OCI-LY7 (cell line): Measurements from ENCODE around the gene ANP32A. TPM values are rescaled to one million over a fixed set of nuclear protein-coding genes. Genes with fewer than 3 reads are reported as not detected.

ENCODE experiments used
- BruUV-seq: library from RNA; stranded (reverse); fragments of 400-500 nt; replicated peaks from 2 replicates; lab custom pipeline; 2021; lab: Mats Ljungman, UMichigan
- CTCF ChIA-PET: fragments of 300-600 bp; sonication (Branson Sonifier 250); formaldehyde crosslinking; loops from one replicate; lab custom pipeline; 2022; ENCODE audit warnings: antibody characterized with exemption; ENCODE audit not compliant: unreplicated experiment; lab: Charles Lee
- POLR2A ChIA-PET: fragments of 300-600 bp; sonication (Branson Sonifier 250); formaldehyde crosslinking; loops from one replicate; lab custom pipeline; 2022; ENCODE audit warnings: antibody characterized with exemption; lab: Charles Lee
- DNase-seq: peaks from one replicate; pipeline ENCODE4 v3.0.0-alpha.2; 2015; ENCODE audit warnings: low spot score
- H2AFZ ChIP-seq: fragments of 200-600 bp; sonication (generic), shearing (Covaris generic); 2 replicates; pipeline ENCODE4 v1.6.1; 2014; ENCODE audit warnings: mild to moderate bottlenecking, antibody characterized with exemption, low read length, moderate library complexity
- H3K27ac ChIP-seq: fragments of 200-600 bp; sonication (generic); 2 replicates; pipeline ENCODE4 v1.5.1; 2014; ENCODE audit warnings: mixed run types, low read depth, mild to moderate bottlenecking, moderate library complexity, low read length, inconsistent platforms; ENCODE audit not compliant: poor library complexity, severe bottlenecking
- H3K36me3 ChIP-seq: fragments of 200-600 bp; sonication (generic); 2 replicates; pipeline ENCODE4 v1.6.1; 2014; ENCODE audit warnings: mild to moderate bottlenecking, antibody characterized with exemption, low read length, moderate library complexity, mixed read lengths; ENCODE audit not compliant: insufficient read depth
- H3K4me1 ChIP-seq: fragments of 200-600 bp; sonication (generic); 2 replicates; pipeline ENCODE4 v1.5.1; 2014; ENCODE audit warnings: mild to moderate bottlenecking, low read length; ENCODE audit not compliant: insufficient read depth, poor library complexity, severe bottlenecking
- H3K4me2 ChIP-seq: fragments of 200-600 bp; sonication (generic); 2 replicates; pipeline ENCODE4 v1.6.1; 2014; ENCODE audit warnings: mild to moderate bottlenecking, low read length
- H3K4me3 ChIP-seq: fragments of 200-600 bp; sonication (generic); 2 replicates; pipeline ENCODE4 v1.5.1; 2014; ENCODE audit warnings: mild to moderate bottlenecking, low read depth, low read length; ENCODE audit not compliant: poor library complexity, severe bottlenecking
- H3K79me2 ChIP-seq: fragments of 200-600 bp; sonication (generic); 2 replicates; pipeline ENCODE4 v1.6.1; 2016; ENCODE audit warnings: low read depth, mild to moderate bottlenecking, low read length, moderate library complexity, mixed read lengths; ENCODE audit not compliant: insufficient read depth
- H3K9me2 ChIP-seq: fragments of 200-600 bp; sonication (generic); 2 replicates; pipeline ENCODE4 v1.6.1; 2016; ENCODE audit warnings: mild to moderate bottlenecking, low read length, mixed read lengths; ENCODE audit not compliant: insufficient read depth
- H3K9me3 ChIP-seq: fragments of 200-600 bp; sonication (generic); 2 replicates; pipeline ENCODE4 v1.6.1; 2014; ENCODE audit warnings: mild to moderate bottlenecking, mixed run types, low read length, mixed read lengths
- H4K20me1 ChIP-seq: fragments of 200-600 bp; sonication (generic); 2 replicates; pipeline ENCODE4 v1.6.1; 2014; ENCODE audit warnings: mild to moderate bottlenecking, antibody characterized with exemption, low read length, moderate library complexity, mixed read lengths; ENCODE audit not compliant: insufficient read depth
- CTCF ChIP-seq: fragments of 200-600 bp; sonication (generic); conservative IDR thresholded peaks from 2 replicates; pipeline ENCODE4 v1.5.1; 2014; ENCODE audit warnings: mild to moderate bottlenecking, antibody characterized with exemption, low read length, moderate library complexity, mixed read lengths
- EZH2phosphoT487 ChIP-seq: fragments of 200-600 bp; sonication (generic); IDR thresholded peaks from 2 replicates; pipeline ENCODE4 v1.6.1; 2018; ENCODE audit warnings: low read depth, borderline replicate concordance, mild to moderate bottlenecking, mixed run types, antibody characterized with exemption, low read length, moderate library complexity, mixed read lengths
- intact Hi-C: fragments of 100-400 bp; cut with micrococcal nuclease; formaldehyde crosslinking; loops from one replicate; pipeline ENCODE4 v1.10.0; 2022; ENCODE audit not compliant: unreplicated experiment
- total RNA-seq, 2 experiments: library from RNA; depleted of rRNA in 1 of 2; stranded (reverse); fragments of >200 nt in 1 of 2; shearing (Covaris generic) in 1 of 2; gene quantifications; 2 replicates each; pipeline ENCODE4 v1.2.3, GENCODE V29; 2014 to 2022

The ANP32A gene
- total RNA-seq, 2 experiments from 2014 or later, result 232 to 580 TPM

GRCh38 chr15:68775671-68776476, 44.8 kb downstream of the ANP32A start:
- H3K79me2 ChIP-seq, result no peaks in the 10 kb centered on the region
- no peaks in the 10 kb centered on the region for H3K9me2 ChIP-seq
- no peak overlapping the region for H3K27ac ChIP-seq
- POLR2A ChIA-PET, result no interaction called here
- no peaks in the 10 kb centered on the region for H3K4me1 ChIP-seq
- H3K4me3 ChIP-seq, result no peak overlapping the region
- BruUV-seq, result no TSS peak
- H3K36me3 ChIP-seq, result peaks cover 42% of the 10 kb centered on the region
- intact Hi-C loops, result no loop called here
- no peak overlapping the region for H3K4me2 ChIP-seq
- H3K9me3 ChIP-seq, result no peaks in the 10 kb centered on the region
- CTCF ChIA-PET, result interaction anchor here (1.0 kb wide), 1 partner anchor 100 kb away, joined by 6 read pairs; no protein-coding TSS in a partner anchor
- no peak overlapping the region for H2AFZ ChIP-seq
- no peak for DNase-seq
- no peaks in the 10 kb centered on the region for H4K20me1 ChIP-seq
- TF ChIP-seq EZH2phosphoT487 (no peak), CTCF (no peak)

DNA sequence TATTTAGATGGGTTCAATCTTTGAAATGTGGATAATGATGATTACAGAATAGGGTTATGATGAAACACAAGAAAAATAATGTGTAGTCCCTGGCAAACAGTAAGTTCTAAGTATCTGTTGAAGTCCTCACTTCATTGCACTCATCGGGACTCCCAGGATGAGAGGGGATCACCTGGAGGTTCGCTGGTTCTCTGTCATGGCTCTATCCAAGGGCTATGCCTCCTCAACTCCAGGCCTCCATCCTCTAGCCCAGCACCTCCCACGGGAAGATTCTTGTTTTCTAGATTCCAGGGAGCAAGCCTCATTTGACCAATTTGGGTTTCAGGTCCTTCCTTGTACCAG, 45.5 kb downstream of the ANP32A start:
- Histone ChIP-seq H3K9me3 (no peaks in the 10 kb centered on the region), H3K4me1 (no peaks in the 10 kb centered on the region), H3K9me2 (no peaks in the 10 kb centered on the region), H3K27ac (no peak overlapping the region), H3K36me3 (peaks cover 36% of the 10 kb centered on the region), H3K79me2 (no peaks in the 10 kb centered on the region), H3K4me3 (no peak overlapping the region), H4K20me1 (no peaks in the 10 kb centered on the region), H3K4me2 (no peak overlapping the region), H2AFZ (no peak overlapping the region)
- BruUV-seq, result no TSS peak
- ChIA-PET CTCF (no interaction called here), POLR2A (no interaction called here)
- DNase-seq, result no peak
- TF ChIP-seq EZH2phosphoT487 (no peak), CTCF (no peak)
- intact Hi-C loops, result no loop called here

DNA sequence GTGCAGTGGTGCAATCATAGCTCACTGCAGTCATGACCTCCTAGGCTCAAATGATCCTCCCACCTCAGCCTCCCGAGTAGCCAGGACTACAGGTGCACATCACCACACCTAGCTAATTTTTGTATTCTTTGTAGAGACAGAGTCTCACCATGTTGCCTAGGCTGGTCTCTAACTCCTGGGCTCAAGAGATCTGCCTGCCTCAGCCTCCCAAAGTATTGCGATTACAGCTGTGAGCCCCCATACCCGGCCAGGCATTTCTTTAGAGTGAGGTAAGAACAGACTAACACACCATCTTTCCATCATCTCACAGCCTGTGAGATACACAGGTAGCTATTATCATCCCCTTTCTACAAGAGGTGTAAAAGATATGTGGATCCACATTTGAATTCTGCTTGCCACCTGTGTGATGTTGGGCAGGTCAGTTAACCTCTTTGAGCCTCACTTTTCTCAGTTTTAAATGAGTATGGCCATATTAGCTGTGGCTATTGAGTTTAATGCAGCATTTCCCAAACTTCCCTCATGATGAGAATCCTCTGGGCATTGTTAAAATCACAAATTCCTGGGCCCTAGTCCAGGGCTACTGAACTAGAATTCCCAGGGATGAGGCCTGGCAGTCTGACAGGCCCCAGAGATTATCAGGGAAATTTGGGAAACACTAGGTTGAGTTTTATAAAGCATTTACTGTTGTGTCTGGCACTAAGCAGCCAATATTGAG, 46.0 kb downstream of the ANP32A start:
- H3K4me3 ChIP-seq, result no peak overlapping the region
- H3K9me3 ChIP-seq, result no peaks in the 10 kb centered on the region
- no peak overlapping the region for H3K4me2 ChIP-seq
- peaks cover 30% of the 10 kb centered on the region for H3K36me3 ChIP-seq
- no peaks in the 10 kb centered on the region for H3K4me1 ChIP-seq
- H2AFZ ChIP-seq, result no peak overlapping the region
- ChIA-PET CTCF (no interaction called here), POLR2A (no interaction called here)
- intact Hi-C loops, result no loop called here
- BruUV-seq, result no TSS peak
- no peaks in the 10 kb centered on the region for H3K79me2 ChIP-seq
- DNase-seq, result no peak
- TF ChIP-seq EZH2phosphoT487 (no peak), CTCF (no peak)
- H3K27ac ChIP-seq, result no peak overlapping the region
- no peaks in the 10 kb centered on the region for H3K9me2 ChIP-seq
- H4K20me1 ChIP-seq, result no peaks in the 10 kb centered on the region
